Stimulated activated CD8-positive, alpha-beta memory T cell treated with anti-CD3 and anti-CD28 coated beads, Interleukin-12 subunit alpha, Interleukin-12 subunit beta, amount 100 ng/mL, for 24 hours (primary cell): ENCODE data around the gene PLCG2.
"Not testable (repeated sequence)": the region's sequence is repeated elsewhere in the genome, so short reads cannot be mapped to it uniquely, and the experiment has no call there.

ENCODE experiments used
- DNase-seq: peaks from one replicate; pipeline ENCODE4 v3.0.0-alpha.2; 2020; ENCODE audit errors: extremely low read depth

The PLCG2 gene

DNA sequence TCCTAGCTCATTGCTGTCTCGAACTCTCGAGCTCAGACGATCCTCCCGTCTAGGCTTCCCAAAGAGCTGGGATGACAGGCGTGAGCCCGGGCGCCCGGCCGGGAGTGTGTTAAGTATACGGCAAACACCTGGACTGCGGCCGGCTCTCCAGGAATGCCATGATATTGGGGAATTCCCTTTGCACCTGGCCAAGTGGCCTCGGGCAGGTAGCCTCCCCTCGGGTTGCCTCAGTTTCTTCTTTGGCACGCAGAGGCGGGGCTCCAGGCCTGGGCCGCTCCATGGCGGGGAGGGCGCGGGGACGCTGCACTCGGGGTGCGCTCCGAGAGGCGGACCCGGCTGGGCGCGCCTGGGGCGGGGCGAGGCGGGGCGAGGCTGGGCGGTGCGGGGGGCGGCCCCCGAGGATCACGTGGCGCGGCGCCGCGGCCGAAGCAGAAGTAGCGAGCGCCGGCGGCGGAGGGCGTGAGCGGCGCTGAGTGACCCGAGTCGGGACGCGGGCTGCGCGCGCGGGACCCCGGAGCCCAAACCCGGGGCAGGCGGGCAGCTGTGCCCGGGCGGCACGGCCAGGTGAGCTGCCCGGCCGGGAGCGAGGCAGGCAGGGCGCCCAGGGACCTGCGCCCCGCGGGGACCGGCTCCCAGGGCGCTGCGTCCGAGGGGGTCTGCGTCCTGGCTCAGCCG is at the start of gene PLCG2:
Gene PLCG2, plus strand, starts transcription at position 431 of the 675 bp plus-strand sequence. CDS start 6,699 bp downstream, outside the sequence.
- peak; percentile 55 for DNase-seq

GRCh38 chr16:81729451-81729850 is 49.6 kb upstream of the PLCG2 start:
- no peak for DNase-seq

DNA sequence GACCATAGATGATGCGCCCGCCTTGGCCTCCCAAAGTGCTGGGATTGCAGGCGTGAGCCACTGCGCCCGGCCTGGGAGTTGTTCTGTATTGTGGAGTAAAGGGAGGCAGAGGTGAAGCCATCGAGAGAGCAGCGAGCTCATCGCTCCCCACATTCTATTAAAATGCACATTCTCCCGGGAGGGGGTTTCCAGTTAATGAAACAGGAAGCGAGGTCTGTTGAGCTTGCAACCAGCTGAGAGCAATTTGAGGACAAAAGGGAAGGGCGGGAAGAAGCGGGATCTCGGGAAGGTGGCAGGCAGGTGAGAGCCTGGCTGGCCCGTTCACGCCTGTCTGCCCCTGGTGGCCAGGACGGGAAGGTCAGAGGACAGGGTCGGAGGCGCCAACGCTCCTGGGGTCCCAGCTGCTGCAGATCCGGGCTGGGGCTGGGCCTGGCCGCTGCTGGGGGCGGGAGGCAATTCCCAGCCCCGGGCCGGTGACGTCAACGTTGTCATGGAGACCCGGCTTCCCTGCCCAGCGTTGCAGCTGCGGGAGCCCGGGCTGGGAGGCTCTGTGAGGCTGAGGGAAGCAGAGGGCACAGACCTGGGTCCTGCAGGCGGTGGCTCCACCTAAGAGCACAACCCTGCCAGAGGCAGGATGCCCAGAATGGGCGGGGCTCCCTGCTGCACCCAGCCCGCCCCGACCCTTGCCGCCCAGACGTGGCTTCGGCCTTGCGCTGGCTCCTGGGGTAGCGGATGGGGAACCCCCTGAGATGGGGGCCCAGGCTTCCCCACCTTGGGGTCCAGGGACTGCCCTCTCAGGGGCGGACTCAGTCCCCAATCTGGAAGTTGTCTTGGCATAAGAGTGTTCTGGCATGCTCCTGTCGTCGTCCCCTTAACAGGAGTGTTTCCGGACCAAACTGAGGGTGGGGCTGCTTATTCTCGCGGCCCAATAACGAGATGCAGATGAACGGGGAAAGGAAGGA is 48.7 kb upstream of the PLCG2 start:
- peak; percentile 25 for DNase-seq

DNA sequence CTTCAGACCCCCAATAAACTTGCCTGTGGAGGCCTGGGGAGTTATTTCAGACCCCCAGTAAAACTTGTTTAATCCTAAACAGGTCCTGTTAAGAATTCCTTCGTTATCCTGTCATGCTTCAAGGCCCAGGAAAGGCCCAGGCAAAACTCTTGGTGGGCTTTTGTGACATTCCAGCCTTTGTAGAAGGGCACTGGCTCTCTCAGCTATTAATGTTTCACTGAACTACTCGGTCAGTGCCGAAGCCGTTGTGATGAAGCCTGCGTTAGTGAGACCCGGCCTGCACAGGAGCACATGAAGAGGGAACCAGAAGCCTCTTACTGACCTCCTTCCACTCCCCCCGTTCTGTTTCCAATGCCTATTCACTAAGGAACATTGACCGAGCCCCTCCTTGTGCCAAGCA is 47.4 kb upstream of the PLCG2 start:
- no peak for DNase-seq

GRCh38 chr16:81732699-81733098 is 46.4 kb upstream of the PLCG2 start:
- no peak for DNase-seq

GRCh38 chr16:81733295-81733694 is 45.8 kb upstream of the PLCG2 start:
- DNase-seq = no peak

DNA sequence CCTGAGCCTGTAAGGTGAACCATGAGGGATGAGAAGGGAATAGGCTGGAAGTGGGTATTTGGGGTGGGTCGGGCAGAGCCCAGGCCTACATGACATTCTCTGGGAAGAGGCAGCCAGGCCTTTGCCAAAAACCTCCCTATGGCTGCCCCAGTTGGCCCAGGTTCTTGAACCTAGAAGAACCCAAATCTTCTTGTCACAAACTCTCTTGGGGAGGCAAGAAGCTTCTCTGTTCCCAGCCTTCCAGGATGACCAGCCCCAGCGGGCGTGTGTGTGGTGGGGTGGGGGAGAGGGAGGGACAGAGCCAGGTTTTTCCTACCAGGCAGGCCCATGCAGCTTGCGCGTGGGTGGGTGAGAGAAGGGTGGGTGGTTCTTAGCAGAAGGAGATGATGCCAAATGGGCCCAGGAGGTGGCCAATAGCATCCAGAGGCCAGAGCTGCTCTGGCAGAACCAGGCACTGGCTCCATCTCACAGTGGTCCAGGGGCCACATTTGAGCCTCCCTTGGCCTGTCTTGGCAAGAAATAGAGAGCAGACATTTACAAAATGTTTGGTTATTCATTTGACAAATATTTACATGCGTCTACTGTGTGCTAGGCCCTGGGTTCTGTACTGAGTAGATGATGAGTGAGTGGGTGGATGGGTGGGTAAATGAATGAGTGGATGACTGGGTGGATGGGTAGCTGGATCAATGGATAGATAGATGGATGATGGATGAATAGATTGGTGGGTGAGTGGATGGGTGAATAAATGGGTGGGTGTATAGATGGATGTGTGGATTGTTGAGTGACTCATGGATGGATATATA is 44.3 kb upstream of the PLCG2 start:
- no peak for DNase-seq

DNA sequence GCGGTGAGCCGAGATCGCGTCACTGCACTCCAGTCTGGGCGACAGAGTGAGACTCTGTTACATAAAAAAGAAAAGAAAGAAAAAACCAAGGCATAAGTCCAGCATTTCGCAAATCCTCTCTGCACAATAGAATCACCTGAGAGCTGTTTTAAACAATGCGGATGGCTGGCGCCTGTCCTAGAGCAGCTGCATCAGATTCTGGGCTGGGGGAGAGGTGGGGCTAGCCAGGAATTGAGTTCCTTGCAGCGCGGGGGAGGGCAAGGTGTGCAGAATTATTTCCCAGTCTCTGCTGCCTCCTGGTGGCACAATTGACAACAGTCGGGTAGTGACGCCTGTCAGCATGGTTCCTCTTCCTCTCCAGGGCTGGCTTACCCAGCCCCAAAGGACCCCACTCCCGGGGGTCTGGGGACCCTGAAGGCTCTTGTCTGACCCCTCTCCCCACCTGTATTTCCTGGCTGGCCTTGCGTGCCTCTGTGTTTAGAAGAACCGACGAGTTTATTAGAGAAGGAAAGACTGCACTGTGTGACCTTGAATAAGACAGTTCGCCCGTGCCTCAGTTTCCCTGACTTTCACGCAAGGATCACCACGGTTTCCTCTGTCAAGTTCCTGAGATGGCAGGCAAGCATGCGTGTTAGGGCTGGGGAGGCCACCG is 41.1 kb upstream of the PLCG2 start:
- peak; percentile 60 for DNase-seq

GRCh38 chr16:81738783-81739496 is 40.2 kb upstream of the PLCG2 start:
- no peak for DNase-seq

DNA sequence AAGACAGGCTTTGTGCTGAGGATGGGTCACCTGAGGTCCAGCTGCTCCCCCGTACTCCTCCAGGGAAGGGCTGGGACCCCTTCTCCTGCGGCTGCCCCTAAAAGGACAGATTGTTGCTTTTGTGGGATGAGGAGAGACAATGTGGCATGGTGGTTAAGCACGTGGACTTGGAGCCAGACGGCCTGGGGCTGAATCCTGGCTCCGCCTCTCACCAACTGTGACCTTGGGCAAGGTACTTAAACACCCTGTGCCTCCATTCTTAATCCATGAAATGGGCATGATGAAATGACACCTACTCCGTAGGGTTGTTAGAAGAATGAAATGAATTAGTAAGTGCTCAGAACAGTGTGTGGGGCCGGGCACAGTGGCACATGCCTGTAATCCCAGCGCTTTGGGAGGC is 39.6 kb upstream of the PLCG2 start:
- DNase-seq = no peak

DNA sequence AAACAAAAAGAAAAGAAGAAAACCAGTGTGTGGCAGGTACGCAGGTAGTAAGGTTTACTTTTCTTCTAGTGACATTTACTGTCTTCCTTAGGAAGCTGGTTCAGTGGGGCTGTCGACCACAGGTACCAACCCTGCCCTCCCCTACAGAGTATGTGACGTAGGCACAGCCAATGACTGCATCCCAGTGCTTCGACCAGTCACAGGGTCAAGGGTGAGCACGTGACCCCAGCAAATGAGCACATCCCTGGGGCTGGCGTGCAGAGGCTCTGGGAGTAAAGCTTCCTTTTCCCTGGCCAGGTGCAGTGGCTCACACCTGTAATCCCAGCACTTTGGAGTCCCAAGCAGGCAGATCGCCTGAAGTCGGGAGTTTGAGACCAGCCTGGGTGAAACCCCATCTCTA is 38.9 kb upstream of the PLCG2 start:
- DNase-seq = no peak

DNA sequence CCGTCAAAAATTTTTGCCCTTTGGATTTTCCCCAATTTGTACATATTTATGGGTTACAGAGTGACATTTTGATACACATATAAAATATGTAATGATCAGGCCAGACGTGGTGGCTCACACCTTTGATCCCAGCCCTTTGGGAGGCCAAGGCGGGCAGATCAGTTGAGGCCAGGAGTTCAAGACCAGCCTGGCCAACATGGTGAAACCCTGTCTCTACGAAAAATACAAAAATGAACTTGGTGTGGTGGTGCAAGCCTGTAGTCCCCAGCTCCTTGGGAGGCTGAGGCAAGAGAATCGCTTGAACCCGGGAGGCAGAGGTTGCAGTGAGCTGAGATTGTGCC is 37.7 kb upstream of the PLCG2 start:
- DNase-seq = not testable (repeated sequence)

- DNase-seq = no peak
Measured at GRCh38 chr16:81744385-81744784, 34.7 kb upstream of the PLCG2 start.

GRCh38 chr16:81744911-81745310 is 34.2 kb upstream of the PLCG2 start:
- DNase-seq = no peak

GRCh38 chr16:81745704-81746558 is 33.2 kb upstream of the PLCG2 start:
- peak; percentile 45 for DNase-seq

DNA sequence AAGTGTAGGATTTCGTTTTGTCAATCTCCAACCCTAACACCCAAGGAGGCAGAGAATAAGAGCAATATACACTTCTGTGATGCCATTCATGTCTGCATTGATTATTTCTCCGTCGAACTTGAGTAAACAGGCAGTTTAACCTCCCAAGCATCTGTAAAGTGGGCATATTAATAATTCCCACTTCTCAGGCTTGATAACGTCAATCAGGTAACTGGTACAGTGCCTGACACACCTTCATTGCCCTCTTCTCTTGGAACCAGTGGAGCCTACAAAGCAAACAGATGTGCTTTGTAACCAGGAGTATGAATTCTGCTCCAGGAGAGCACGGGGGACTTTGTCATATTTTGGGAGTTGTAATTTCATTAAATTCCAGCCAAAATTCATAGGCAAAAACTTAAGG is 32.5 kb upstream of the PLCG2 start:
- DNase-seq = no peak

- DNase-seq = no peak
Measured at GRCh38 chr16:81748476-81749198, 30.5 kb upstream of the PLCG2 start.

- no peak for DNase-seq
Measured at GRCh38 chr16:81752225-81752875, 26.7 kb upstream of the PLCG2 start.

DNA sequence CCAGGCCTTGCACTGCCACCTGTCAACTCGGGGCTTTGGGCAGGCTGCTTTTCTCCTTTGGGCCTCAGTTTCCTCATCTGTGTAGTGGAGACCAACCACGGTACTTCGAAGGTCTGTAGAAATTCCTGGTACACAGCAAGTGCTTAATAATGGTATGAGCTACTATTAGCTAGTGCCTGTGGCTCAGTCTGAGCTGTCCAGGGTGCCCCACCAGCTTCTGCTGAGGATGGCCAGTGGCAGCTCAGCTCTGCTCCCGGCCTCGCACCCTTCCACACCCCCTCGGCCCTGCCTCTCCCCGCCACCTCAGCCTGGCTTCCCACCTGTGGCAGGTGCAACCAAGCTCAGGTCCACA is 26.2 kb upstream of the PLCG2 start:
- no peak for DNase-seq
